Kidney (tissue), 14 donors: Measurements from ENCODE around the gene C1QL1. TPM values are rescaled to one million over a fixed set of nuclear protein-coding genes. Genes with fewer than 3 reads are reported as not detected.

Experiments used
- DNase-seq, 5 donors: peaks; one replicate each; pipeline ENCODE4 v3.0.0-alpha.2; 2013 to 2020
- FAIRE-seq: peaks from 2 replicates; lab custom pipeline; 2012; peaks lifted over from hg19 to GRCh38; lab: Jason Lieb, UNC
- H3K27ac ChIP-seq, 2 donors: one replicate each; pipeline ENCODE4 v1.7.0; 2013; ENCODE audit warnings: low read depth in 2 of 2, low read length in 2 of 2, inconsistent platforms in 1 of 2
- H3K27me3 ChIP-seq: one replicate; pipeline ENCODE4 v1.7.1; 2013; ENCODE audit warnings: low read length, inconsistent platforms; ENCODE audit not compliant: control insufficient read depth, insufficient read depth
- H3K36me3 ChIP-seq, 3 donors: one replicate each; pipeline versions ENCODE4 v1.7.0 to v1.7.1; 2013; ENCODE audit warnings: low read length in 3 of 3, control low read depth in 1 of 3, inconsistent platforms in 1 of 3; ENCODE audit not compliant: insufficient read depth in 3 of 3, control insufficient read depth in 2 of 3
- H3K4me1 ChIP-seq, 3 donors: one replicate each; pipeline versions ENCODE4 v1.7.0 to v1.7.1; 2013; ENCODE audit warnings: low read length in 3 of 3, inconsistent platforms in 1 of 3, low read depth in 1 of 3; ENCODE audit not compliant: control insufficient read depth in 2 of 3, insufficient read depth in 2 of 3
- H3K4me3 ChIP-seq, 3 donors: one replicate each; pipeline versions ENCODE4 v1.7.0 to v1.8.1; 2013; ENCODE audit warnings: low read length in 3 of 3, control low read depth in 1 of 3, inconsistent platforms in 1 of 3
- H3K9ac ChIP-seq, 3 donors: one replicate each; pipeline versions ENCODE4 v1.7.0 to v1.7.1; 2013; ENCODE audit warnings: low read length in 3 of 3, control low read depth in 1 of 3, inconsistent platforms in 1 of 3
- H3K9me3 ChIP-seq, 3 donors: one replicate each; pipeline versions ENCODE4 v1.7.0 to v1.7.1; 2013; ENCODE audit warnings: low read length in 3 of 3, control low read depth in 1 of 3, inconsistent platforms in 1 of 3; ENCODE audit not compliant: control insufficient read depth in 2 of 3, insufficient read depth in 1 of 3
- intact Hi-C: fragments of 100-400 bp; cut with DNase I; formaldehyde crosslinking; loops from one replicate; pipeline ENCODE4 v1.11.1; 2022
- polyA plus RNA-seq: library from polyadenylated mRNA; stranded (reverse); fragments of 350-450 nt; fragmentation: Illumina TruSeq; extraction: RNeasy Lipid Tissue Mini Kit (QIAGEN cat#74804); gene quantifications from one replicate; pipeline ENCODE4 v1.2.3, GENCODE V29; 2014; ENCODE audit warnings: low read depth, low replicate concordance; ENCODE audit not compliant: insufficient read depth
- total RNA-seq: library from RNA; stranded (reverse); fragmentation: NEBNext Ultra II Directional; extraction: Animal tissue kit (Norgen Biotek cat#: 25700); gene quantifications from one replicate; pipeline ENCODE4 v1.2.1, GENCODE V29; 2021
- TF ChIP-seq, protein P1 (sequence below): IDR thresholded peaks from 3 replicates; pipeline ENCODE4 v1.5.1; 2012; ENCODE audit warnings: mild to moderate bottlenecking, moderate library complexity, borderline replicate concordance; ENCODE audit not compliant: insufficient read depth; ENCODE audit errors: extremely low read depth
- donor health status: control.
- donor health status: control.
- donor health status: control.
- donor health status: control.
- donor health status: control.
- donor health status: DM: yes; HTN: yes; CAD: no.
- donor health status: Normal renal cell carcinoma (clear cell type).

Gene C1QL1
- total and polyA plus RNA-seq, 2 donors from 2014 or later, result 0.76 to 25.4 TPM

DNA sequence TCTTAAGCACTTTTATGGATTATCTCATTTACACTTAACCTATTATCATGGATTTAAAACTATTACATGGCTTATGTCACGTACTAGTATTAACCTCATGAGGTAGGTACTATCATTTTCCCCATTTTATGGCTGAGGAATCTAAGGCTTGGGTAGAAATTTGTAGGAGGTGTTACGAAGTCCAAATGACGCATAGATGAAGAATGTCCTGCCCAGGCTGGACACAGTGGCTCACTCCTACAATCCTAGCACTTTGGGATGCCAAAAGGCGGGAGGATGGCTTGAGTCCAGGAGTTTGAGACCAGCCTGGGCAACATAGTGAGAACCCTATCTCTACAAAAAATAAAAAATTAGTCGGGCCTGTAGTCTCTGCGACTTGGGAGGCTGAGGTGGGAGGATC lies 4.8 kb upstream of the C1QL1 start:
- no peak overlapping the region for H3K4me3 ChIP-seq
- FAIRE-seq, result no peak
- peaks cover 0 to 2% (median 0%) of the 10 kb centered on the region in 3 donors for H3K4me1 ChIP-seq
- intact Hi-C loops, result no loop called here
- H3K9me3 ChIP-seq, result no peaks in the 10 kb centered on the region
- TF ChIP-seq, protein P1, sequence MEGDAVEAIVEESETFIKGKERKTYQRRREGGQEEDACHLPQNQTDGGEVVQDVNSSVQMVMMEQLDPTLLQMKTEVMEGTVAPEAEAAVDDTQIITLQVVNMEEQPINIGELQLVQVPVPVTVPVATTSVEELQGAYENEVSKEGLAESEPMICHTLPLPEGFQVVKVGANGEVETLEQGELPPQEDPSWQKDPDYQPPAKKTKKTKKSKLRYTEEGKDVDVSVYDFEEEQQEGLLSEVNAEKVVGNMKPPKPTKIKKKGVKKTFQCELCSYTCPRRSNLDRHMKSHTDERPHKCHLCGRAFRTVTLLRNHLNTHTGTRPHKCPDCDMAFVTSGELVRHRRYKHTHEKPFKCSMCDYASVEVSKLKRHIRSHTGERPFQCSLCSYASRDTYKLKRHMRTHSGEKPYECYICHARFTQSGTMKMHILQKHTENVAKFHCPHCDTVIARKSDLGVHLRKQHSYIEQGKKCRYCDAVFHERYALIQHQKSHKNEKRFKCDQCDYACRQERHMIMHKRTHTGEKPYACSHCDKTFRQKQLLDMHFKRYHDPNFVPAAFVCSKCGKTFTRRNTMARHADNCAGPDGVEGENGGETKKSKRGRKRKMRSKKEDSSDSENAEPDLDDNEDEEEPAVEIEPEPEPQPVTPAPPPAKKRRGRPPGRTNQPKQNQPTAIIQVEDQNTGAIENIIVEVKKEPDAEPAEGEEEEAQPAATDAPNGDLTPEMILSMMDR, result no peak
- H3K27ac ChIP-seq, result no peak overlapping the region
- H3K27me3 ChIP-seq, result no peaks in the 10 kb centered on the region
- H3K9ac ChIP-seq, result no peak overlapping the region
- no peaks in the 10 kb centered on the region for H3K36me3 ChIP-seq
- DNase-seq, result no peak

DNA sequence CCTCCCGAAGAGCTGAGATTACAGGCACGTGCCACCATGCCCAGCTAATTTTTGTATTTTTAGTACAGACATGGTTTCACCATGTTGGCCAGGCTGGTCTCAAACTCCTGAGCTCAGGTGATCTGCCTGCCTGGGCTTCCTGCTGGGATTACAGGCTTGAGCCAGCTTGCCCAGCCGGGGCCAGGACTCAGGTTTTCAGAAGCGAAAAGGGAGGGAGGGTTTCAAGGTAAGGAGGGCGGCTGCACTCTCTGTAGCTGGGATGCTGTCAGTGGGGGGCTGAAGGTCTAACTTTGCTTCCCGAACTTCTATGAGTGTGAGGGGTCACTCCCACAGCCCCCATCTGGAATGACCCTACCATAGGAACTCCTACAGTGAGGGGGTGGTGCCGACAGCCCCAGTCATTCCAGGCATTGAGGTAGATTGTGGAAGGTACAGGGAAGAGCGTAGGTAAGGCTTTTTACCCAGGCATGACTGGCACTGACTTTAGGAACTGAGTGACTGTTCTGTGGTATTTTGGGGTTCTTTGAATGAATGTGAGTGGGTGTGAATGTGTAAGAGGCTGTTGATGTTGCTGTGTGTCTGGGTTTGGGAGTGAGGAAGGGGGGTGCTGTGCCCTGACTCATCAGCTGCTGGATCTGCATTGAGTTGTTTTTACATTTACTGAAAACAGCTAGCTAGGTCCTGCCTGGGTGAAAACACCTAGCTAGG lies 3.8 kb upstream of the C1QL1 start:
- no peaks in the 10 kb centered on the region for H3K36me3 ChIP-seq
- TF ChIP-seq, protein P1, result no peak
- H3K27ac ChIP-seq, result no peak overlapping the region
- intact Hi-C loops, result no loop called here
- peaks cover 4% of the 10 kb centered on the region for H3K27me3 ChIP-seq
- H3K9me3 ChIP-seq, result no peaks in the 10 kb centered on the region
- H3K4me1 ChIP-seq, result peaks cover 0 to 6% (median 0%) of the 10 kb centered on the region in 3 donors
- DNase-seq (no peak), FAIRE-seq (no peak)
- no peak overlapping the region for H3K9ac ChIP-seq
- no peak overlapping the region for H3K4me3 ChIP-seq

DNA sequence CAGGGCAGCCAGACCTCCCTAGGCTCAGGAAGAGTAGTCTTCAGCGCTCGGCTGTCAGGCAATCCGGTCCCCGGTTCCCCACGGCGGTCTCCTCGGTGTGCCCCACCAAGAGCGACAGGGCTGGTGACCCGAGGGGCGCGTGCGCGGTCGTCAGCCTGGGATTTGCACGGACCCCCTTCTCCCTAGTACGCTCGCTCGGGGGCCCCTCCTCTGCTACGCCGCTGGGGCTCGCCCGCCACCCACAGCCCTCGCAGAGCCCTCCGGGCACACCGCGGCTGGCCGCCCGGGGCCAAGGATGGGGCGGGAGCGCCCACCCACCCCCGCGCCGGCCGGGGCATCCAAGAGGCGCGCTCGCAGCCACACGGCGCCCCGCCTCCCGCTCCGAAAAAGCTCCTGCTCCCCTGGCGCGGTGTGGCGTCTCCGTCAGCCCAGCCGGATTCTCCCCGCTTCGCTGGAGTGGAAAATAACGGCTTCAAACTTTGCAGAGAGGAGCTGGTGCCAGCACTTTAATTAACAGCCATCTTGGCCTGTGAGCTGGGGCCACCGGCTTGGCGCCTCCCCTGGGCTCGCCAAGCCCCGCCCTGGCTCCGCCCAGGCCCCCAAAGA lies 2.1 kb upstream of the C1QL1 start:
- intact Hi-C loops, result no loop called here
- H3K27me3 ChIP-seq, result peaks cover 17% of the 10 kb centered on the region
- H3K27ac ChIP-seq, result no peak overlapping the region
- H3K4me1 ChIP-seq, result peaks cover 0 to 8% (median 0%) of the 10 kb centered on the region in 3 donors
- no peak overlapping the region for H3K9ac ChIP-seq
- no peak for FAIRE-seq
- H3K9me3 ChIP-seq, result no peaks in the 10 kb centered on the region
- H3K4me3 ChIP-seq, result peak overlapping the region in 1 of 3 donors; percentile 25
- no peaks in the 10 kb centered on the region for H3K36me3 ChIP-seq
- peak in 4 of 5 donors; percentile 83 to 92 (median 87) for DNase-seq
- TF ChIP-seq, protein P1, result no peak
